Epithelial cell of esophagus (primary cell): ENCODE measurements around the gene GNAQ.
A peak's percentile ranks its signal among the peaks of the same experiment; 100 is the strongest.
"Not testable (repeated sequence)": the region's sequence is repeated elsewhere in the genome, so short reads cannot be mapped to it uniquely, and the experiment has no call there.

Experiments
- DNase-seq: peaks from one replicate; pipeline ENCODE4 v3.0.0; 2010; ENCODE audit warnings: low read depth
- H3K4me3 ChIP-seq: 2 replicates; pipeline ENCODE4 v1.5.1; 2011; ENCODE audit warnings: mild to moderate bottlenecking, low read length, control low read depth
- TF ChIP-seq, protein P1 (sequence below): IDR thresholded peaks from 2 replicates; pipeline ENCODE4 v1.5.1; 2011; ENCODE audit warnings: low read depth, mild to moderate bottlenecking, low read length, control low read depth, inconsistent platforms; ENCODE audit not compliant: insufficient read depth; ENCODE audit errors: missing control alignments

The GNAQ gene

DNA sequence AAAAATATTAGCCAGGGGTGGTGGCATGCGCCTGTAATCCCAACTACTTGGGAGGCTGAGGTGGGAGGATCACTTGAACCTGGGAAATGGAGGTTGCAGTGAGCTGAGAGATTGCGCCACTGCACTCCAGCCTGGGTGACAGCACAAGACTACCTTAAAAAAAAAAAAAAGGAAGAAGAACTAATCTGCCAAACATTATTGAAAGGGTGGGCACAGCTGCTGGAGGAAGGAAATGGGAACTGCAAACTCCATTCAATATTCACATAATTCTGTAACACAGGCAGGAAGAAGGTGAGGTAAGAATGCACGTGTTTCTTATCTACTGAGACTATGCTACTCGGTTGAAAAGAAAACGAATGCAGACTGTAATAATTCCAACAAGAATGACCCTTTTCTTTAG is 262.4 kb downstream of the GNAQ start:
- TF ChIP-seq, protein P1, sequence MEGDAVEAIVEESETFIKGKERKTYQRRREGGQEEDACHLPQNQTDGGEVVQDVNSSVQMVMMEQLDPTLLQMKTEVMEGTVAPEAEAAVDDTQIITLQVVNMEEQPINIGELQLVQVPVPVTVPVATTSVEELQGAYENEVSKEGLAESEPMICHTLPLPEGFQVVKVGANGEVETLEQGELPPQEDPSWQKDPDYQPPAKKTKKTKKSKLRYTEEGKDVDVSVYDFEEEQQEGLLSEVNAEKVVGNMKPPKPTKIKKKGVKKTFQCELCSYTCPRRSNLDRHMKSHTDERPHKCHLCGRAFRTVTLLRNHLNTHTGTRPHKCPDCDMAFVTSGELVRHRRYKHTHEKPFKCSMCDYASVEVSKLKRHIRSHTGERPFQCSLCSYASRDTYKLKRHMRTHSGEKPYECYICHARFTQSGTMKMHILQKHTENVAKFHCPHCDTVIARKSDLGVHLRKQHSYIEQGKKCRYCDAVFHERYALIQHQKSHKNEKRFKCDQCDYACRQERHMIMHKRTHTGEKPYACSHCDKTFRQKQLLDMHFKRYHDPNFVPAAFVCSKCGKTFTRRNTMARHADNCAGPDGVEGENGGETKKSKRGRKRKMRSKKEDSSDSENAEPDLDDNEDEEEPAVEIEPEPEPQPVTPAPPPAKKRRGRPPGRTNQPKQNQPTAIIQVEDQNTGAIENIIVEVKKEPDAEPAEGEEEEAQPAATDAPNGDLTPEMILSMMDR: no peak
- no peak for DNase-seq

DNA sequence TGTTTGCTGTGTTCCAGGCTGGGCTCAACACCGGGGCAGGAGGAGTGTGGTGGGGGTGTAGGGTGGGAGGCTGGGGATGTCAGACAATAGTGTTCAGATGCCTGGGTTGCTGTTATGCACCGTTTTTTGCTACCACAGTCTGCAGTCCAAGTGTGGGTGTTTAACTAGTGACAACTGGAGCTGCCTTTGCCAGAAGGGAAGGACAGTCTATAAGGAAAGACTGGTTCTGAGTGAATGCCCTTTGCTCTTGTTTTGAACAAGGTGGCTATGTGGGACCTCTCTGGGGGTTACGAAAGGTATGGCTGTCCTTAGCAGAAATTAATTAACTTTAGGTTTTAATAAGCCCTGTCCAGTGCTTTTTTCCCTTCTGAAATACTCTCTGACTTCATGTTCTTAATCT is 265.0 kb downstream of the GNAQ start:
- no peak overlapping the region for H3K4me3 ChIP-seq
- no peak for DNase-seq
- TF ChIP-seq, protein P1: no peak

More for the DNA sequence above, 262.4 kb downstream of the GNAQ start:
- no peak overlapping the region for H3K4me3 ChIP-seq

DNA sequence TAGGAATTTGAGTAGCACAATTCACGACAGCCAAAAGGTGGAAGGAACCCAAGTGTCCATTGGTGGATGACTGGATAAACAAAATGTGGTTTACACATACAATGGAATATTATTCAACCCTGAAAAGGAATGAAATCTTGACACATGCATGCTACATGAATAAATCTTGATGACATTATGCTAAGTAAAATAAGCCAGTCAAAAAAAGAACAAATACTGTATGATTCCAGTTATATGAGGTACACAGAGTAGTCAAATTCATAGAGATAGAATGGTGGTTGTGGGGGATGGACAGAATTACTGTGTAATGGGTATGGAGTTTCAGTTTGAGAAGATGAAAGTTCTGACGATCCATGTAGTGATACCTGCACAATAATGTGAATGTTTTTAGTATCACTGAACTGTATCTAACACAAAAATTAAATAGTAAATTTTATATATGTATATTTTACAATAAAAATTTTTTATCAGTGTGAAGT is 265.8 kb downstream of the GNAQ start:
- TF ChIP-seq, protein P1: no peak
- no peak for DNase-seq
- no peak overlapping the region for H3K4me3 ChIP-seq

DNA sequence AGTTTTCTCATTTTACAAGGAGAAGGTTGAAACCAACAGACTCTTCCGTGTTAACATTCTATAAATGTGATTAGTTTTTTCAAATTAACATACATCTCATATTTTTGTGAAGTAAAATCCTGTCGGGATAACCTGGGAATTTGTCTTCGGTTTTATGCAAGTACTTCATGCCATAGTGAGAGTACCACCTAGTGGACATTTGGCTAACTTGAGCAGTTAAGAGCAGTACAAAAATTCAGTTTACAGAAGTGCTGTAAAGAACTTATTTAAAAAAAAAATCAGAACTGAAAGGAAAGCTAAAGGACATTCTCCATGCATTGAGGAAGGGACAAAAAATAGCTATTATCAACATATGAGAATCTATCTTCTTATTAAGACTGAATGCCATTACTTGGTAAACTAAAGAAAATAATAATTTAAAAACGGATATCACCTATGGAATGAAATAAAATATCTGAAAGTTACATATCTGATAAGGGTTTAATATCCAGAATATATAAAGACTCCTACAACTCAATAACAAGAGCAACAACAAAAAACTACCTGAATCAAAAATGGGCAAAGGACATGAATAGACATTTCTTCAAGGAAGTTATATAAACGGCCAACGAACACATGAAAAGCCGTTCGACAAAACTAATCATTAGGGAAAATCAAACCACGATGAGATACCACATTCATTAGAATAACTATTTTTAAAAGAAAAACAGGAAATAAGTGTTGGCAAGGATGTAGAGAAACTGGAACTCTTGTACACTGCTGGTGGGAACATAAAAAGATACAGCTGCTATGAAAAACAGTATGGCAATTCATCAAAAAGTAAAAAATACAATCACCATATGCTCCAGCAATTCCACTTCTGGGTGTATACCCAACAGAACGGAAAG is 266.5 kb downstream of the GNAQ start:
- peak; percentile 59 for DNase-seq
- TF ChIP-seq, protein P1: peak; percentile 52
- no peak overlapping the region for H3K4me3 ChIP-seq

DNA sequence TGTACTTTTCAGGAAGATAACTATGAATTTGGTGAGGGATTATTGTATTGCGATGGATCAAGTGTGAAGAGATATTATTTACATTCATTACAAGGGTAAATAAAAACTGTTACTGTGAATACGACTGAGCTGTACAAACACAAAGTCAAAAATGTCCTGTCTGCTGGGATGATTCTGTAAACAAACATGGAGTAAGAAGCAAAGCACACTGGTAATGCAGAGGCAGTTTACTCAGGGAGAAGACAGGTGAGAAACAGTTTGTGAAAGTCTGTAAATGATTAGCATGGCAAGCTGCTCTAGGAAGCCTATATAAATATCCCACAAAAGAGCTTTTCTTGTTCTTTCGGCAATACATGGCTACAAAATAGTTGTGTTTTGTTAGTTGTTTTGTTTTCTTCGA is 268.0 kb downstream of the GNAQ start:
- DNase-seq: no peak
- no peak overlapping the region for H3K4me3 ChIP-seq
- TF ChIP-seq, protein P1: no peak

DNA sequence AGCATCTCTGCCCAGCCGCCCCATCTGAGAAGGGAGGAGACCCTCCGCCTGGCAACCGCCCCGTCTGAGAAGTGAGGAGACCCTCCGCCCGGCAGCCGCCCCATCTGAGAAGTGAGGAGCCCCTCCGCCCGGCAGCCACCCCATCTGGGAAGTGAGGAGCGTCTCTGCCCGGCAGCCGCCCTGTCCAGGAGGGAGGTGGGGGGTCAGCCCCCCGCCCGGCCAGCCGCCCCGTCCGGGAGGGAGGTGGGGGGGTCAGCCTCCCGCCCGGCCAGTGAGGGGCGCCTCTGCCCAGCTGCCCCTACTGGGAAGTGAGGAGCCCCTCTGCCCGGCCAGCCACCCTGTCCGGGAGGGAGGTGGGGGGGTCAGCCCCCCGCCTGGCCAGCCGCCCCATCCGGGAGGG is 270.7 kb downstream of the GNAQ start:
- H3K4me3 ChIP-seq, DNase-seq: not testable (repeated sequence)

DNA sequence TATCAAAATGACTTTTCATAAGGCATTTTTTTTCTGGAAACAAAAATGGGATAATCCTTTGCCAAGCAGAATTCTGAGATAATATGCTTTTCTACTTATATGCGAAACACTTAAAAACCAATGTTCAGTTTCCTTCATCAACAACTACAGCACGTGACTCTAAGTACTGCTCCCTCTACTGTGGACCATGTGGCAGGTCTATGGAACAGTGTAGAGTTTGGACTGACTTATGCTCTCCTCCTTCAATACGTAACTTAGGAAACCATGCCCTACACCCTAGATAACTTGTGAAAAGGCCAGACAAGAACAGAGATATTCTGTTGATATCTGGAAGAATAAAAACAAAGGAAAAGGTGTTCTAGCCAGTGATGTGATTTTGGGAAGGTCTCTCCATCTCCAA is 272.2 kb downstream of the GNAQ start:
- no peak overlapping the region for H3K4me3 ChIP-seq
- DNase-seq: no peak
- TF ChIP-seq, protein P1: no peak
